Vagina (tissue), 2 donors: Measurements from ENCODE around the gene RFESD.

Experiments used
- POLR2AphosphoS5 ChIP-seq, 2 donors: sonication (generic); formaldehyde crosslinking; IDR thresholded peaks; one replicate each; pipeline ENCODE4 v1.9.0; 2017; ENCODE audit warnings: antibody characterized with exemption in 2 of 2, mild to moderate bottlenecking in 2 of 2, low read depth in 1 of 2; ENCODE audit not compliant: insufficient read depth in 1 of 2
- TF ChIP-seq, protein P1 (sequence below), 3 experiments: fragments of 450-650 bp in 2 of 3; fragments of 200-600 bp in 1 of 3; sonication (generic) in 1 of 3; IDR thresholded peaks; one replicate each; pipeline ENCODE4 v1.5.1; 2017 to 2019; ENCODE audit warnings: antibody characterized with exemption in 3 of 3, mild to moderate bottlenecking in 2 of 3, moderate library complexity in 2 of 3

DNA sequence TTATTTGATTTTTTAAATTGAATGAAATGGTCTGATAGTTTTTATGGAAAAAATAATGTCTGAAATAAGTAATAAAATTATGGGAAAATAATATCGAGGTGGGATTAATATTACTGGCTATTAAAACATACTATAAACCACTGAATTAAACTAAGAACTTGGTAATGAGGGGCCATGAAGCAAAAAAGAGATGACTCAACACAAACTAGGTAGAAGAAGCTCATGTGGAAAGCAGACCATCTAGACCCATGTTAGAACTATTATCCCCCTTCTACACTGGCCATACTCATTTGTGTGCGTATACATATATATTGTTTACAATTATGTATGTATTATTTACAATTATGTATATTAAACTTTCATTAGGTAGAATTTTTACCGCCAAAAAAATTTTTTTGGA is 35.2 kb upstream of the RFESD start:
- TF ChIP-seq, protein P1, sequence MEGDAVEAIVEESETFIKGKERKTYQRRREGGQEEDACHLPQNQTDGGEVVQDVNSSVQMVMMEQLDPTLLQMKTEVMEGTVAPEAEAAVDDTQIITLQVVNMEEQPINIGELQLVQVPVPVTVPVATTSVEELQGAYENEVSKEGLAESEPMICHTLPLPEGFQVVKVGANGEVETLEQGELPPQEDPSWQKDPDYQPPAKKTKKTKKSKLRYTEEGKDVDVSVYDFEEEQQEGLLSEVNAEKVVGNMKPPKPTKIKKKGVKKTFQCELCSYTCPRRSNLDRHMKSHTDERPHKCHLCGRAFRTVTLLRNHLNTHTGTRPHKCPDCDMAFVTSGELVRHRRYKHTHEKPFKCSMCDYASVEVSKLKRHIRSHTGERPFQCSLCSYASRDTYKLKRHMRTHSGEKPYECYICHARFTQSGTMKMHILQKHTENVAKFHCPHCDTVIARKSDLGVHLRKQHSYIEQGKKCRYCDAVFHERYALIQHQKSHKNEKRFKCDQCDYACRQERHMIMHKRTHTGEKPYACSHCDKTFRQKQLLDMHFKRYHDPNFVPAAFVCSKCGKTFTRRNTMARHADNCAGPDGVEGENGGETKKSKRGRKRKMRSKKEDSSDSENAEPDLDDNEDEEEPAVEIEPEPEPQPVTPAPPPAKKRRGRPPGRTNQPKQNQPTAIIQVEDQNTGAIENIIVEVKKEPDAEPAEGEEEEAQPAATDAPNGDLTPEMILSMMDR (IDR thresholded peaks at IDR 0.05): no peak
- TF ChIP-seq POLR2AphosphoS5 (IDR thresholded peaks at IDR 0.05; ENCODE audit: insufficient read depth in 1 of 2, low read depth in 1 of 2): no peak
